Caco-2 (cell line): Measurements from ENCODE around the gene OR2D3. TPM values are rescaled to one million over a fixed set of nuclear protein-coding genes. Genes with fewer than 3 reads are reported as not detected.
"Not testable (repeated sequence)": the region's sequence is repeated elsewhere in the genome, so short reads cannot be mapped to it uniquely, and the experiment has no call there.

Experiments used
- BruUV-seq: library from RNA; stranded (reverse); fragments of 400-500 nt; replicated peaks from 2 replicates; lab custom pipeline; 2021; lab: Mats Ljungman, UMichigan
- CTCF ChIA-PET: fragments of 300-600 bp; sonication (Branson Sonifier 250); formaldehyde crosslinking; loops from one replicate; lab custom pipeline; 2022; ENCODE audit warnings: antibody characterized with exemption; lab: Charles Lee
- POLR2A ChIA-PET: fragments of 300-600 bp; sonication (Branson Sonifier 250); formaldehyde crosslinking; loops from one replicate; lab custom pipeline; 2022; ENCODE audit warnings: antibody characterized with exemption; lab: Charles Lee
- DNase-seq, 2 experiments: peaks; one replicate each; pipeline versions ENCODE4 v3.0.0 to v3.0.0-alpha.2; 2020 to 2022
- H3K27me3 ChIP-seq: replicated peaks from 2 replicates; pipeline ENCODE4 v1.6.0; 2011; ENCODE audit warnings: low read length; ENCODE audit not compliant: control insufficient read depth, insufficient read depth
- H3K36me3 ChIP-seq: 2 replicates; pipeline ENCODE4 v1.5.1; 2011; ENCODE audit warnings: low read length; ENCODE audit not compliant: control insufficient read depth, insufficient read depth
- H3K4me1 ChIP-seq: fragments of 250-450 bp; sonication (Bioruptor Pico); 2 replicates; pipeline ENCODE4 v1.5.1; 2020; ENCODE audit warnings: mild to moderate bottlenecking
- H3K4me3 ChIP-seq: 2 replicates; pipeline ENCODE4 v1.5.1; 2011; ENCODE audit warnings: low read depth, mild to moderate bottlenecking, control low read depth, low read length
- H3K9me3 ChIP-seq: fragments of 250-450 bp; sonication (Bioruptor Pico); 2 replicates; pipeline ENCODE4 v1.5.1; 2020; ENCODE audit warnings: mild to moderate bottlenecking, moderate library complexity
- H3K27ac Mint-ChIP-seq: one replicate; pipeline ENCODE4 v1.8.0; 2022; ENCODE audit warnings: mixed read lengths; ENCODE audit not compliant: unreplicated experiment
- H3K27me3 Mint-ChIP-seq: one replicate; pipeline ENCODE4 v1.8.0; 2022; ENCODE audit warnings: mixed read lengths; ENCODE audit not compliant: insufficient read depth, unreplicated experiment
- H3K36me3 Mint-ChIP-seq: one replicate; pipeline ENCODE4 v1.8.0; 2022; ENCODE audit warnings: mild to moderate bottlenecking, mixed read lengths; ENCODE audit not compliant: insufficient read depth, unreplicated experiment
- H3K4me1 Mint-ChIP-seq: one replicate; pipeline ENCODE4 v1.8.0; 2022; ENCODE audit warnings: low read depth, mixed read lengths; ENCODE audit not compliant: unreplicated experiment
- H3K4me3 Mint-ChIP-seq: one replicate; pipeline ENCODE4 v1.8.0; 2022; ENCODE audit warnings: mild to moderate bottlenecking, moderate library complexity, mixed read lengths; ENCODE audit not compliant: unreplicated experiment
- H3K9me3 Mint-ChIP-seq: one replicate; pipeline ENCODE4 v1.8.0; 2022; ENCODE audit warnings: mixed read lengths; ENCODE audit not compliant: unreplicated experiment
- CTCF ChIP-seq, 2 experiments: fragments of 200-600 bp in 1 of 2; IDR thresholded peaks; 1 replicate in 1 of 2; 2 replicates in 1 of 2; pipeline versions ENCODE4 v1.5.1 to v1.8.0; 2011 to 2022; ENCODE audit warnings: antibody characterized with exemption in 1 of 2, control low read depth in 1 of 2, inconsistent platforms in 1 of 2, low read depth in 1 of 2, low read length in 1 of 2, mild to moderate bottlenecking in 1 of 2, moderate library complexity in 1 of 2; ENCODE audit not compliant: insufficient read depth in 1 of 2, severe bottlenecking in 1 of 2, unreplicated experiment in 1 of 2
- intact Hi-C: fragments of 100-400 bp; cut with micrococcal nuclease; formaldehyde crosslinking; loops from one replicate; pipeline ENCODE4 v1.10.0; 2022; ENCODE audit not compliant: unreplicated experiment
- total RNA-seq: library from RNA; stranded (reverse); gene quantifications from 2 replicates; pipeline ENCODE4 v1.2.3, GENCODE V29; 2022

Gene OR2D3
- total RNA-seq, 1 experiment from 2014 or later = not detected

- no peak for DNase-seq
- Histone ChIP-seq H3K9me3 (no peaks in the 10 kb centered on the region), H3K4me1 (no peaks in the 10 kb centered on the region), H3K27me3 (no peaks in the 10 kb centered on the region), H3K4me3 (no peak overlapping the region), H3K36me3 (no peaks in the 10 kb centered on the region)
- ChIA-PET POLR2A (no interaction called here), CTCF (no interaction called here)
- Mint-ChIP-seq H3K36me3 (no peaks in the 10 kb centered on the region), H3K27me3 (peaks cover 7% of the 10 kb centered on the region), H3K27ac (no peak overlapping the region), H3K9me3 (no peaks in the 10 kb centered on the region), H3K4me1 (no peaks in the 10 kb centered on the region), H3K4me3 (no peak overlapping the region)
- BruUV-seq = no TSS peak
- TF ChIP-seq CTCF (IDR thresholded peaks at IDR 0.05; ENCODE audit: insufficient read depth in 1 of 2, low read depth in 1 of 2, low read length in 1 of 2, severe bottlenecking in 1 of 2, unreplicated experiment in 1 of 2) = no peak
- intact Hi-C loops = no loop called here
Measured at GRCh38 chr11:6962673-6963072, 41.9 kb downstream of the OR2D3 start.

- ChIA-PET POLR2A (no interaction called here), CTCF (no interaction called here)
- Mint-ChIP-seq H3K4me3 (no peak overlapping the region), H3K27me3 (no peaks in the 10 kb centered on the region), H3K36me3 (no peaks in the 10 kb centered on the region), H3K27ac (no peak overlapping the region), H3K4me1 (no peaks in the 10 kb centered on the region), H3K9me3 (no peaks in the 10 kb centered on the region)
- Histone ChIP-seq H3K36me3 (no peaks in the 10 kb centered on the region), H3K4me1 (no peaks in the 10 kb centered on the region), H3K27me3 (no peaks in the 10 kb centered on the region), H3K9me3 (no peaks in the 10 kb centered on the region), H3K4me3 (no peak overlapping the region)
- intact Hi-C loops = no loop called here
- no TSS peak for BruUV-seq
- DNase-seq = no peak
- no peak for TF ChIP-seq CTCF (IDR thresholded peaks at IDR 0.05; ENCODE audit: insufficient read depth in 1 of 2, low read depth in 1 of 2, low read length in 1 of 2, severe bottlenecking in 1 of 2, unreplicated experiment in 1 of 2)
Measured at GRCh38 chr11:6968816-6969215, 48.0 kb downstream of the OR2D3 start.

DNA sequence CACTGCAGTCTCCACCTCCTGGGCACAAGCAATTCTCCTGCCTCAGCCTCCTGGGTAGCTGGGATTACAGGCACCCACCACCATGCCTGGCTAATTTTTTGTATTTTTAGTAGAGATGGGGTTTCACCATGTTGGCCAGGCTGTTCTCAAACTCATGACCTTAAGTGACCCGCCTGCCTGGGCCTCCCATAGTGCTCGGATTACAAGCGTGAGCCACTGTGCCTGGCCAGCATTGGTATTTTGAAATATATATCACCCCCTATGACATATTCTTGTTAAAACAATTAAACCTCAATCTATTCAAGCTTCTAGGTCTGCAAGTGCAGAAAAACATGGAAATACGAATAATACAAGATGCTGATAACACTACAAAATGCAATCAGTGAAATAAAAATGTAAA is 49.1 kb downstream of the OR2D3 start:
- H3K27me3 Mint-ChIP-seq, H3K36me3 ChIP-seq, H3K27ac Mint-ChIP-seq, H3K9me3 Mint-ChIP-seq, H3K4me3 ChIP-seq, H3K4me1 ChIP-seq, POLR2A ChIA-PET, H3K9me3 ChIP-seq, intact Hi-C loops, H3K4me1 Mint-ChIP-seq, BruUV-seq, CTCF ChIA-PET, H3K36me3 Mint-ChIP-seq, H3K4me3 Mint-ChIP-seq, DNase-seq, H3K27me3 ChIP-seq: not testable (repeated sequence)

Other genes starting within 250 kb of the OR2D3 start
- gene MRPL17, start 237.7 kb upstream of the OR2D3 start, total RNA-seq = 57.8 and 60.8 TPM in 2 replicates
- gene OR2AG2, start 149.0 kb upstream of the OR2D3 start, total RNA-seq = not detected in 2 replicates
- gene OR2AG1, start 138.0 kb upstream of the OR2D3 start, total RNA-seq = not detected in 2 replicates
- not detected in 2 replicates for gene OR6A2, start 121.3 kb upstream of the OR2D3 start, total RNA-seq
- gene OR10A5, start 75.3 kb upstream of the OR2D3 start, total RNA-seq = not detected in 2 replicates
- gene OR10A2, start 57.9 kb upstream of the OR2D3 start, total RNA-seq = not detected in 2 replicates
- gene OR10A4, start 44.4 kb upstream of the OR2D3 start, total RNA-seq = not detected in 2 replicates
- gene OR2D2, start 28.5 kb upstream of the OR2D3 start, total RNA-seq = not detected in 2 replicates
- not detected in 2 replicates for gene ZNF215, start 5.4 kb downstream of the OR2D3 start, total RNA-seq
- 0.16 and 0.70 TPM in 2 replicates for gene ZNF214, start 99.3 kb downstream of the OR2D3 start, total RNA-seq
- gene NLRP14, start 99.5 kb downstream of the OR2D3 start, total RNA-seq = not detected in 2 replicates
- not detected in 2 replicates for gene RBMXL2, start 168.0 kb downstream of the OR2D3 start, total RNA-seq